DOHH2 (cell line): ENCODE results near the gene MVK.

ENCODE experiments used
- H3F3A ChIP-seq: fragments of 200-600 bp; sonication (generic), shearing (Covaris generic); 2 replicates; pipeline ENCODE4 v1.6.0; 2016; ENCODE audit warnings: antibody characterized with exemption, mild to moderate bottlenecking; ENCODE audit not compliant: control insufficient read depth, insufficient read depth
- H3K27ac ChIP-seq: fragments of 200-600 bp; sonication (generic); 2 replicates; pipeline ENCODE4 v1.5.1; 2014; ENCODE audit warnings: low read depth, mild to moderate bottlenecking, low read length, moderate library complexity
- H3K27me3 ChIP-seq: fragments of 200-600 bp; sonication (generic); 2 replicates; pipeline ENCODE4 v1.6.1; 2014; ENCODE audit warnings: mild to moderate bottlenecking, low read length, mixed read lengths; ENCODE audit not compliant: control insufficient read depth
- H3K36me3 ChIP-seq: fragments of 200-600 bp; sonication (generic); 2 replicates; pipeline ENCODE4 v1.6.1; 2014; ENCODE audit warnings: mild to moderate bottlenecking, low read length, moderate library complexity, mixed read lengths; ENCODE audit not compliant: control insufficient read depth
- H3K4me1 ChIP-seq: fragments of 200-600 bp; sonication (generic); 2 replicates; pipeline ENCODE4 v1.6.1; 2014; ENCODE audit warnings: mild to moderate bottlenecking, low read length, mixed read lengths; ENCODE audit not compliant: control insufficient read depth
- H3K4me2 ChIP-seq: fragments of 200-600 bp; sonication (generic); 2 replicates; pipeline ENCODE4 v1.6.0; 2014; ENCODE audit warnings: mild to moderate bottlenecking, low read length, moderate library complexity
- H3K4me3 ChIP-seq: fragments of 200-600 bp; sonication (generic); 2 replicates; pipeline ENCODE4 v1.5.1; 2014; ENCODE audit warnings: mild to moderate bottlenecking, low read length, mixed read lengths
- H3K79me2 ChIP-seq: fragments of 200-600 bp; sonication (generic); 2 replicates; pipeline ENCODE4 v1.6.1; 2014; ENCODE audit warnings: mild to moderate bottlenecking, low read length, mixed read lengths; ENCODE audit not compliant: control insufficient read depth
- H3K9me2 ChIP-seq: fragments of 200-600 bp; sonication (generic); replicated peaks from 2 replicates; pipeline ENCODE4 v1.6.1; 2014; ENCODE audit warnings: mild to moderate bottlenecking, low read length, mixed read lengths; ENCODE audit not compliant: control insufficient read depth
- H3K9me3 ChIP-seq: fragments of 200-600 bp; sonication (generic); 2 replicates; pipeline ENCODE4 v1.6.1; 2014; ENCODE audit warnings: antibody characterized with exemption, low read length, mixed read lengths; ENCODE audit not compliant: control insufficient read depth, insufficient read depth
- H4K20me1 ChIP-seq: fragments of 200-600 bp; sonication (generic); 2 replicates; pipeline ENCODE4 v1.6.0; 2014; ENCODE audit warnings: low read depth, mild to moderate bottlenecking, antibody characterized with exemption, low read length, moderate library complexity; ENCODE audit not compliant: control insufficient read depth, insufficient read depth
- EZH2phosphoT487 ChIP-seq: fragments of 200-600 bp; sonication (generic); IDR thresholded peaks from 2 replicates; pipeline ENCODE4 v1.6.1; 2017; ENCODE audit warnings: borderline replicate concordance, mild to moderate bottlenecking, antibody characterized with exemption, low read length, moderate library complexity, mixed read lengths
- TF ChIP-seq, protein P1 (sequence below): fragments of 200-600 bp; sonication (generic); IDR thresholded peaks from one replicate; pipeline ENCODE4 v1.5.1; 2014; ENCODE audit warnings: antibody characterized with exemption, mild to moderate bottlenecking, low read depth, low read length; ENCODE audit not compliant: poor library complexity, severe bottlenecking

The MVK gene

DNA sequence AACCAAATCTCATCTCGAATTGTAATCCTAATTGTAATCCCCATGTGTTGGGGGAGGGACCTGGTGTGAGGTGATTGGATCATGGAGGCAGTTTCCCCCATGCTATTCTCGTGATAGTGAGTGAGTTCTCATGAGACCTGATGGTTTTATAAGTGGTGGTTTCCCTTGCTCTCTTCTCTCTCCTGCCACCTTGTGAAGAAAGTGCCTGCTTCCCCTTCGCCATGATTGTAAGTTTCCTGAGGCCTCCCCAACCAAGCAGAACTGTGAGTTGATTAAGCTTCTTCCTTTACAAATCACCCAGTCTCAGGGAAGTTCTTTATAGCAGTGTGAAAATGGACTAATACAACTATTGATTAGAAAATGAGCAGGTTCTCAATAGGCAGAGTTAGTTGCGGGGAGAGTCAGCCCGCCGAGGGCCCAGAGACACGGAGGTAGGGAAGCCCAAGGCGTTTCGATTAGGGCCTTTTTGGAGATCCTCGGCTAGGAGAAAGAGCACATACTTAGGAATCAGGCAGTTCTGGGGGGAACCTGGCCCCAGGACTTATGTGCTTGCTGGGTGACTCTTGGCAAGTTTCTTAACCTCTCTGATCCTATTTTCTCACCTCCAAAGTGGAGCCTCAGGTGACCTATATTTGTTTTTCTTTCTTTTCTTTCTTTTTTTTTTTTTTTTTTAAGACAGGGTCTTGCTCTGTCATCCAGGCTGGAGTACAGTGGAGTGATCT, 65.7 kb downstream of the MVK start:
- Histone ChIP-seq H4K20me1 (no peaks in the 10 kb centered on the region), H3K27me3 (no peaks in the 10 kb centered on the region), H3K79me2 (no peaks in the 10 kb centered on the region), H3K27ac (no peak overlapping the region), H3K4me3 (no peak overlapping the region), H3K9me2 (no peaks in the 10 kb centered on the region), H3K9me3 (peaks cover 7% of the 10 kb centered on the region; the same call in 1 of the 2 replicates), H3K4me2 (no peak overlapping the region), H3K4me1 (no peaks in the 10 kb centered on the region), H3F3A (no peaks in the 10 kb centered on the region), H3K36me3 (no peaks in the 10 kb centered on the region)
- no peak for TF ChIP-seq EZH2phosphoT487
- TF ChIP-seq, protein P1, sequence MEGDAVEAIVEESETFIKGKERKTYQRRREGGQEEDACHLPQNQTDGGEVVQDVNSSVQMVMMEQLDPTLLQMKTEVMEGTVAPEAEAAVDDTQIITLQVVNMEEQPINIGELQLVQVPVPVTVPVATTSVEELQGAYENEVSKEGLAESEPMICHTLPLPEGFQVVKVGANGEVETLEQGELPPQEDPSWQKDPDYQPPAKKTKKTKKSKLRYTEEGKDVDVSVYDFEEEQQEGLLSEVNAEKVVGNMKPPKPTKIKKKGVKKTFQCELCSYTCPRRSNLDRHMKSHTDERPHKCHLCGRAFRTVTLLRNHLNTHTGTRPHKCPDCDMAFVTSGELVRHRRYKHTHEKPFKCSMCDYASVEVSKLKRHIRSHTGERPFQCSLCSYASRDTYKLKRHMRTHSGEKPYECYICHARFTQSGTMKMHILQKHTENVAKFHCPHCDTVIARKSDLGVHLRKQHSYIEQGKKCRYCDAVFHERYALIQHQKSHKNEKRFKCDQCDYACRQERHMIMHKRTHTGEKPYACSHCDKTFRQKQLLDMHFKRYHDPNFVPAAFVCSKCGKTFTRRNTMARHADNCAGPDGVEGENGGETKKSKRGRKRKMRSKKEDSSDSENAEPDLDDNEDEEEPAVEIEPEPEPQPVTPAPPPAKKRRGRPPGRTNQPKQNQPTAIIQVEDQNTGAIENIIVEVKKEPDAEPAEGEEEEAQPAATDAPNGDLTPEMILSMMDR: no peak

DNA sequence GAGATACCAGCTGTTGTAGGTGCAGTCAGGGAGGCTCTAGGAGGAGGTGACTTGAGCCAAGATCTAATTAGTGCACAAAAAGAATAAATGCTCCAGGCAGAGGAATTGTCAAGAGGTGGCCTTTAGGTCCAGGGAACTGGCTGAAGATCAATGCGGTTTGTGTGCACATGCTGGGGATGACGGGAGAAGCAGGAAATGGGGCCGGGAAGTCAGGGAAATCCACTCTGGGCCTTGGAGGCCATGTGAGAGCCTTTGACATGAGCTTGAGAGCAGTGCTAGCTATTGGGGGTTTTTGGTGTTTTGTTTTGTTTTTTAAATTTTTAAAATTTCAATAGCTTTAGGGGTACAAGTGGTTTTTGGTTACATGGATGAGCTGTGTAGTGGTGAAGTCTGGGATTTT, 67.4 kb downstream of the MVK start:
- no peaks in the 10 kb centered on the region for H3K4me1 ChIP-seq
- H3K9me2 ChIP-seq: no peaks in the 10 kb centered on the region
- no peaks in the 10 kb centered on the region for H4K20me1 ChIP-seq
- H3K4me3 ChIP-seq: no peak overlapping the region
- no peaks in the 10 kb centered on the region for H3K79me2 ChIP-seq
- H3F3A ChIP-seq: no peaks in the 10 kb centered on the region
- H3K27ac ChIP-seq: no peak overlapping the region
- no peak overlapping the region for H3K4me2 ChIP-seq
- H3K36me3 ChIP-seq: no peaks in the 10 kb centered on the region
- no peaks in the 10 kb centered on the region for H3K27me3 ChIP-seq
- H3K9me3 ChIP-seq: peaks cover under 1% of the 10 kb centered on the region; the same call in 1 of the 2 replicates
- TF ChIP-seq, protein P1: no peak
- no peak for TF ChIP-seq EZH2phosphoT487

DNA sequence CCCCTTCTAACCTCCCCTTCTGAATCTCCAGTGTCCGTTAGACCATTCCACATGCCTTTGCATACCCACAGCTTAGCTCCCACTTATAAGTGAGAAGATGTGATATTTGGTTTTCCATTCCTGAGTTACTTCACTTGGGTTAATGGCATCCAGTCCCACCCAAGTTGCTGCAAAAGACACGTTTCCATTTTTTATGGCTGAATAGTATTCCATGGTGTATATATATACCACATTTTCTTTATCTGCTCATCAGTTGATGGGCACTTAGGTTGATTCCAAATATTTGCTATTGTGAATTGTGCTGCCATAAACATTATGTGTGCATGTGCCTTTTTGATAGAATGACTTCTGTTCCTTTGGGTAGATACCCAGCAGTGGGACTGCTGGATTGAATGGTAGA, 67.8 kb downstream of the MVK start:
- H3K27me3 ChIP-seq: no peaks in the 10 kb centered on the region
- no peaks in the 10 kb centered on the region for H3F3A ChIP-seq
- H3K4me2 ChIP-seq: no peak overlapping the region
- no peaks in the 10 kb centered on the region for H3K36me3 ChIP-seq
- TF ChIP-seq, protein P1: no peak
- TF ChIP-seq EZH2phosphoT487: no peak
- H3K9me2 ChIP-seq: no peaks in the 10 kb centered on the region
- no peaks in the 10 kb centered on the region for H3K4me1 ChIP-seq
- no peak overlapping the region for H3K4me3 ChIP-seq
- no peaks in the 10 kb centered on the region for H3K9me3 ChIP-seq
- no peak overlapping the region for H3K27ac ChIP-seq
- H3K79me2 ChIP-seq: no peaks in the 10 kb centered on the region
- H4K20me1 ChIP-seq: no peaks in the 10 kb centered on the region
